Muscle of leg (tissue), 11 donors: Measurements from ENCODE around the gene ING1. TPM values are rescaled to one million over a fixed set of nuclear protein-coding genes. Genes with fewer than 3 reads are reported as not detected.
"Not testable (repeated sequence)": the region's sequence is repeated elsewhere in the genome, so short reads cannot be mapped to it uniquely, and the experiment has no call there.

Experiments
- DNase-seq: peaks from one replicate; pipeline ENCODE4 v3.0.0; 2013
- H3K27ac ChIP-seq: one replicate; pipeline ENCODE4 v1.5.1; 2013; ENCODE audit warnings: mild to moderate bottlenecking, low read length, control low read depth
- H3K27me3 ChIP-seq: one replicate; pipeline ENCODE4 v1.6.1; 2013; ENCODE audit warnings: low read length; ENCODE audit not compliant: control insufficient read depth, insufficient read depth
- H3K36me3 ChIP-seq: one replicate; pipeline ENCODE4 v1.6.1; 2013; ENCODE audit warnings: low read length; ENCODE audit not compliant: control insufficient read depth, insufficient read depth
- H3K4me1 ChIP-seq: one replicate; pipeline ENCODE4 v1.6.1; 2013; ENCODE audit warnings: low read length; ENCODE audit not compliant: control insufficient read depth, insufficient read depth
- H3K4me3 ChIP-seq: one replicate; pipeline ENCODE4 v1.5.1; 2013; ENCODE audit warnings: low read length, control low read depth
- H3K9me3 ChIP-seq: replicated peaks from 2 replicates; pipeline ENCODE4 v1.6.1; 2013; ENCODE audit warnings: low read depth, low read length; ENCODE audit not compliant: control insufficient read depth
- WGBS: methylation state at CpG from one replicate; pipeline ENCODE4 v1.1.5; 2013; ENCODE audit warnings: missing lambda C conversion rate; ENCODE audit not compliant: insufficient coverage; 5-methylcytosine and 5-hydroxymethylcytosine counted together
- polyA plus RNA-seq, 8 donors: library from polyadenylated mRNA; unstranded; fragments of 120-200 nt; gene quantifications; one replicate each; pipeline versions ENCODE4 v1.2.1 to v1.2.3, GENCODE V29; 2013; ENCODE audit warnings: inconsistent platforms in 1 of 8, low replicate concordance in 1 of 8; ENCODE audit not compliant: insufficient read length in 8 of 8, insufficient read depth in 1 of 8
- total RNA-seq: library from RNA; stranded (reverse); fragments of 120-200 nt; gene quantifications from one replicate; pipeline ENCODE4 v1.2.4, GENCODE V29; 2013

ING1 gene
- total and polyA plus RNA-seq, 9 donors, result 6.0 to 16.9 (median 13.5) TPM

DNA sequence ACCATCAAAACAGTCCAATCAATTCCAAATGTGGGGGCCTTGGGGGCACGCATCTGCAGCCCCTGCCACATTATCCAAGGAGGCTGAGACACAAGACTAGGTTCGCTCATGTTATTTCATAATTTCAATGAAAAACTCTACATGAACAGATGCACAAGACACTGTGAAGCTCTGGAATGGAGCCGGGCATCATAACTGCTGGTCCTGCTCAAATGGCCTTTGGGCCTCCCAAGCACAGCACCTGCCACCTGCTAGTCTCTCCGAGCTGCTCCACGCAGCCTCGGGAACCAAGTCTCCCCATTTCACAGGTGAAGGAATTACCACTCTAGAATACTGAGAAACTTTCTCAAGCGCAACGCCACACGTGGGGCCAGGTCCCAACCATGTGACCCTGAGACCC is 24.5 kb upstream of the ING1 start:
- H3K27me3 ChIP-seq, result no peaks in the 10 kb centered on the region
- 84% methylated on average over 8 of the region's 9 CpGs for WGBS
- no peaks in the 10 kb centered on the region for H3K4me1 ChIP-seq
- H3K4me3 ChIP-seq, result no peak overlapping the region
- H3K9me3 ChIP-seq, result no peaks in the 10 kb centered on the region
- no peak overlapping the region for H3K27ac ChIP-seq
- H3K36me3 ChIP-seq, result peaks cover 49% of the 10 kb centered on the region
- no peak for DNase-seq

DNA sequence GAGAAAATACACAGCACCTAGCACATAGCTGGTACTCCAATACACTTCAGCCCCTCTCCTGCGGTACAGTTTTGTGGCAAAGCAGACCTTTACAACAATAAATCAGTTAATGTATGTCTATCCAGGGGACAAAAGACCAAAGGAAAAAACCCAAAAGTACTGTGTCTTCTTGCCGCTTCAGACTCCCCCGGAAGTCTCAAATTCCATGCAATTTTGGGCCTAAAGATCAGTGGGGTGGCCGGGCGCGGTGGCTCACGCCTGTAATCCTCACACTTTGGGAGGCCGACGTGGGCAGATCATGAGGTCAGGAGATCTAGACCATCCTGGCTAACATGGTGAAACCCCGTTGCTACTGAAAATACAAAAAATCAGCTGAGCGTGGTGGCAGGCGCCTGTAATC is 23.8 kb upstream of the ING1 start:
- Histone ChIP-seq H3K27me3 (no peaks in the 10 kb centered on the region), H3K4me1 (no peaks in the 10 kb centered on the region), H3K36me3 (peaks cover 43% of the 10 kb centered on the region), H3K27ac (no peak overlapping the region), H3K4me3 (no peak overlapping the region), H3K9me3 (no peaks in the 10 kb centered on the region)
- 93% methylated on average over 11 of the region's 12 CpGs for WGBS
- DNase-seq, result no peak

DNA sequence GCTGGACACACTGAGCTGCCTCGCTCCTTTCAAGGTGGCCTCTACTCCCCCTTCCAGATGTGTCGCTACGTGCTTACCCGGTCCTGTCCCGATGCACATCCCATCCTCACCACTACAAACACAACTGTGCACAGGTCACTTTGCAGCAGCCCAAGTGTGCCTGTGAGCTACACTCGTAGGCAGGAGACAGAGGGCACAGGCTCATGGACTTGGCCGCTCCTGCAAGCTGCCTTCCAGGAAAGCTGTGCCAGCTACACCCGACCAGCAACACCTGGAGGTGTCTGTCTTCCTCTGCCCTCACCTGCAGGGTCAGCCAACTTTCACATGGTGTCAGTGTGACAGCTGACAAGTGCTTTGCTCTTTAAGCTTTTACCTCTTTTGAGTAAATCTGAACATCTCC is 23.0 kb upstream of the ING1 start:
- Histone ChIP-seq H3K4me1 (no peaks in the 10 kb centered on the region), H3K27me3 (no peaks in the 10 kb centered on the region), H3K27ac (no peak overlapping the region), H3K4me3 (no peak overlapping the region), H3K36me3 (peaks cover 44% of the 10 kb centered on the region), H3K9me3 (no peaks in the 10 kb centered on the region)
- no peak for DNase-seq
- 82% methylated on average over 8 of the region's 8 CpGs for WGBS

DNA sequence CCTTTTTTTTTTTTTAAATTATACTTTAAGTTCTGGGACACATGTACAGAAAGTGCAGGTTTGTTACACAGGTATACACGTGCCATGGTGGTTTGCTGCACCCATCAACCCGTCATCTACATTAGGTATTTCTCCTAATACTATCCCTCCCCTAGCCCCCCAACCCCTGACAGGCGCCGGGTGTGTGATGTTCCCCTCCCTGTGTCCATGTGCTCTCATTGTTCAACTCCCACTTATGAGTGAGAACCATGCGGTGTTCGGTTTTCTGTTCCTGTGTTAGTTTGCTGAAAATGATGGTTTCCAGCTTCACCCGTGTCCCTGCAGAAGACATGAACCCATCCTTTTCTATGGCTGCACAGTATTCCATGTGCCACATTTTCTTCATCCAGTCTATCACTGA is 17.7 kb upstream of the ING1 start:
- H3K36me3 ChIP-seq, result peaks cover 50% of the 10 kb centered on the region
- whole genome bisulfite sequencing, result 60% methylated on average over 2 of the region's 7 CpGs

DNA sequence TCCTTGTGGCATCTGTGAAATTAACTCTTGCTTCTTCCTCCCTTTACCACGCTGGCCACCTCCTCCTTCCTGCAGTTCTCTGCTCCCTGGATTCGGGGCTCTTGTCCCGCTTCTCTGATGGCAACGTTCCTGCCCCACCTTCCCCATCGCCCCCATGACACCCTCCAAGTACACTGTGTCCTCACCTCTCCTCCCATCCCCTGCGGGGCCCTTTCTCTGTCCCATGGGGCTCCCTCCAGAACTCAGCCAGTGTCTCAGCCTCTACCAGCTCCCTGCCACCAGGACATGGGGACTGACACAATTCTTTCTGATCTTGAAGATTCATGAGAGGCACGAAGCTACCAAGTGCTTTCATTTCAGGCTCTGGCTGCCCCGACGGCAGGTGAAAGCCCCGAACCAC is 16.7 kb upstream of the ING1 start:
- Histone ChIP-seq H3K4me3 (no peak overlapping the region), H3K27me3 (no peaks in the 10 kb centered on the region), H3K9me3 (no peaks in the 10 kb centered on the region), H3K27ac (no peak overlapping the region), H3K4me1 (peaks cover 2% of the 10 kb centered on the region), H3K36me3 (peaks cover 53% of the 10 kb centered on the region)
- WGBS, result 93% methylated on average over 6 of the region's 10 CpGs
- DNase-seq, result no peak

More for the DNA sequence above, 17.7 kb upstream of the ING1 start:
- H3K9me3 ChIP-seq, H3K27ac ChIP-seq, H3K4me3 ChIP-seq, H3K27me3 ChIP-seq, H3K4me1 ChIP-seq, DNase-seq: not testable (repeated sequence)

DNA sequence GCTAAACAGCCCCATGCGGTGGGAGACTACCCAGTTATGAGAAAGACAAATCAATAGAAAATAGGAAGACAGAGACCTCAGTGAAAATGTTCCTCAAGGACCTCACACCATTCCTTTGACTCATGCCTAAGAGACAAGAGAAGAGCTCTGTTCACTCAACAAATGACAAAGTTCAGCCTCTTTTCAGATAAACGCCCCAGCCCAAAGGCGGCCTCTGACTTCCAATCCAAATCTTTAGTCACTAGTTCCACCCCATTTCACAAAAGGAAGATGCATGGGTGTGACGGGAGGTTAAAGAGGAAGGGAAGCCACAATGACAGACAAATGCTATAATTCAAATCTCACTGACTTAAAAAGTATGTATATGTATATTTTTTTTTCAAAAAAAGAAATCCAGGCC is 15.7 kb upstream of the ING1 start:
- H3K36me3 ChIP-seq, result peaks cover 54% of the 10 kb centered on the region
- no peaks in the 10 kb centered on the region for H3K9me3 ChIP-seq
- no peak overlapping the region for H3K4me3 ChIP-seq
- no peaks in the 10 kb centered on the region for H3K27me3 ChIP-seq
- no peak for DNase-seq
- H3K4me1 ChIP-seq, result peaks cover 10% of the 10 kb centered on the region
- no CpG with 5 or more reads among the region's 4 CpGs for WGBS
- no peak overlapping the region for H3K27ac ChIP-seq

DNA sequence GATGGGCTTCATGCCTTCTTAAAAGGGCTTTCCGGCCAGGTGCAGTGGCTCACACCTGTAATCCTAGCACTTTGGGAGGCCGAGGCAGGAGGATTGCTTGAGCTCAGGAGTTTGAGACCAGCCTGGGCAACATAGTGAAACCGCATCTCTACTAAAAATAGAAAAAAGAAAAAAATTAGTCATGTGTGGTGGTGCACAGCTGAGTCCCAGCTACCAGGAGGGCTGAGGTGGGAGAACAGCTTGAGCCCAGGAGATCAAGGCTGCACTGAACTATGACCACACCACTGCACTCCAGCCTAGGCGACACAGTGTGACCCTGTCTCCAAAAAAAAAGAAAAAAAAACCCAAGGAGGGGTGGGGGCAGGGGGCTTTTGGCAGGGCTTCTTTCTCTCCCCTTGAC is 14.8 kb upstream of the ING1 start:
- no peak for DNase-seq
- 100% methylated on average over 1 of the region's 4 CpGs for WGBS
- no peak overlapping the region for H3K27ac ChIP-seq
- no peaks in the 10 kb centered on the region for H3K9me3 ChIP-seq
- no peaks in the 10 kb centered on the region for H3K27me3 ChIP-seq
- no peak overlapping the region for H3K4me3 ChIP-seq
- H3K4me1 ChIP-seq, result peaks cover 16% of the 10 kb centered on the region
- H3K36me3 ChIP-seq, result peaks cover 57% of the 10 kb centered on the region

DNA sequence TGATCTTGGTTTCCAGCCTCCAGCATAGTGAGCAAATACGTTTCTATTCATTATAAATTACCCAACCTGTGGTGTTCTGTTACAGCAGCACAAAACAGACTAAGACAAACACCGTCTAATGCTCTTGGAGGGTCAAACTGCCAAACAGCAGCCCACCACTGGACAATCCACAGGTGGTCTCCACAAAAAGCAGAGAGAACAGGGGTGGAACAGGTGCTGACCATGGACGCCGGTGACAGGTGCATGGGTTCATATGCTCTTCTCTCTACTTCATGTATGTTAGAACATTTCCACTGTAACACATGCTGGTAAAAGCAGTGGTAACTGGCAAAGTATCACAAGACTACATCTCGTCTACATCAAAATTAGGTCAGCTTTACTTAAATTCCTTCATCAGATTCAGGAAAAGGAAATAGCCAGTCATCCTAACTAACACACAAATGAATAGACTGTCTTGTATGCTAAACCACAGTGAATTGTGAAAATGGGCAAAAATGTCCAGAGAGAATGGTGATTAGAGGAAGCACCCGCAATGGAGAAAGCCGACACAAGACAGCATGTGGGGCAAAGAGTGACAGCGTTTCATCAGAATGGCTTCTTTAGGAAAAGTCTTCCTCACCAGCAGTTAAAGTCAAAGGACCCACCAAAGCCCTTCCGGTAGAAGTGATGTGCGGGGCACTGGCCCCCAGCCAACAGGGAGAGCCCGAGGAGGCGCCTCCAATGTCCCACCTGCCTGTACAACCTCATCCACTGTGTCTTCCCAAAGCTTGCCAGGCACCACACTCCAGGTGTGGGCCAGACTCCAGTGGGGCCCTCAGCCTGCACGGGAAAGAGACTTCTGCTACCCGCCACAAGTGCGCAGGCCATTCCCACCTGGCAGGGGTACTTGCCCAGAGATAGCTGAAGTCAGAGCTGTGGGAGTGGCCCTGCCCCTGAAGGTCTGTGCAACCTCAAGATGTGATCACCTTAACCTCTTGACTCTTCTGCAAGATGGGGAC is 14.1 kb upstream of the ING1 start:
- Histone ChIP-seq H3K27ac (no peak overlapping the region), H3K27me3 (no peaks in the 10 kb centered on the region), H3K4me1 (peaks cover 18% of the 10 kb centered on the region), H3K4me3 (no peak overlapping the region), H3K36me3 (peaks cover 62% of the 10 kb centered on the region), H3K9me3 (no peaks in the 10 kb centered on the region)
- WGBS, result 74% methylated on average over 8 of the region's 15 CpGs
- DNase-seq, result no peak

DNA sequence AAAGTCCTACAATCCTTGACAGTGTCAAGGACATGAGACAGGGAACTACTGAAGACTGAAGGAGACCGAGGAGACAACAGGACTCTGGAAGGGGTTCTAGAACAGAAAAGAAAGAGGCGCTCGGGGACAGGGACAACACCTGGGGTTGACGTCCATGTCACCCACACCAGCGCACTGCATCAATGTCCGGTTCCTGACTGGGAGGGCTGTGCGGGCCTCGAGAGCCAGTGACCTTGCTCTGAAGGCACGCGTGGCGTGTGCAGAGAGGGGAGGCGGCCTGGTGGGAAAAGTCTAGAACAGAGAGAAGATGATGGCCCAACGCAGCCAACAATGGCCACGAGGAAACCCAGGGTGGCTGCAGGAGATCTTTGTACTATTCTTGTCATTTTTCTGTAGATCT is 13.3 kb upstream of the ING1 start:
- Histone ChIP-seq H3K36me3 (peaks cover 58% of the 10 kb centered on the region), H3K9me3 (no peaks in the 10 kb centered on the region), H3K27ac (no peak overlapping the region), H3K4me1 (peaks cover 20% of the 10 kb centered on the region), H3K27me3 (no peaks in the 10 kb centered on the region), H3K4me3 (no peak overlapping the region)
- WGBS, result 96% methylated on average over 12 of the region's 14 CpGs
- DNase-seq, result no peak

DNA sequence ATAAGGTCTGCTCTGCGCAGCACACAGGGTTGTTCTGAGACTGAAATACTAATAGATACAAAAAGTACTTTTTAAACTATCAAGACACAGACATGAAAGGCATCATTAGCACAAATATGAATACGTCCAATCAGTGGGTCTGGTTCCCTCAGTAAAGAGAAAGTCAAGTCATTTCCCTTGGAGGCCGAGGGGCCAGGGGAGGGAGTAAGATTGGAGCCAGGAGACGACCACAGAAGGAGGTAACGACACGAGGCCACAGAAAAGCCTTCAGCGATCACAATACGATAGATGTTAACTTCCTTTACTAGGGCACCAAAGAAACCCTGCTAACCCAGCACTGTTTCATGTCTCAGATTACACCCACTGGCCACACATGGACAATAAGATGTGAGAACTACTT is 12.9 kb upstream of the ING1 start:
- H3K36me3 ChIP-seq, result peaks cover 56% of the 10 kb centered on the region
- no peaks in the 10 kb centered on the region for H3K27me3 ChIP-seq
- no peaks in the 10 kb centered on the region for H3K9me3 ChIP-seq
- no peak for DNase-seq
- H3K4me3 ChIP-seq, result no peak overlapping the region
- no peak overlapping the region for H3K27ac ChIP-seq
- H3K4me1 ChIP-seq, result peaks cover 20% of the 10 kb centered on the region
- 62% methylated on average over 3 of the region's 8 CpGs for WGBS
